Measurements from ENCODE around the gene NXT1.

The NXT1 gene

GRCh38 chr20:23368316-23369071, 17.9 kb downstream of the NXT1 start:
- TF ChIP-seq CTCF (IDR thresholded peaks at IDR 0.05; ENCODE audit: borderline replicate concordance, control extremely low read depth, extremely low read depth, insufficient read depth, missing control alignments): no peak
- DNase-seq (ENCODE audit: low spot score): no peak
- in situ Hi-C loops (cut with MboI; ENCODE audit: low sequenced_read_pairs, unreplicated experiment): no loop called here

- no peak for DNase-seq (ENCODE audit: low spot score)
- in situ Hi-C loops (cut with MboI; ENCODE audit: low sequenced_read_pairs, unreplicated experiment): no loop called here
- TF ChIP-seq CTCF (IDR thresholded peaks at IDR 0.05; ENCODE audit: borderline replicate concordance, control extremely low read depth, extremely low read depth, insufficient read depth, missing control alignments): no peak
These were observed 18.7 kb downstream of the NXT1 start for GRCh38 chr20:23369072-23369823.

- in situ Hi-C loops (cut with MboI; ENCODE audit: low sequenced_read_pairs, unreplicated experiment): no loop called here
- no peak for TF ChIP-seq CTCF (IDR thresholded peaks at IDR 0.05; ENCODE audit: borderline replicate concordance, control extremely low read depth, extremely low read depth, insufficient read depth, missing control alignments)
- DNase-seq (ENCODE audit: low spot score): no peak
These were observed 19.7 kb downstream of the NXT1 start for GRCh38 chr20:23370274-23370673.

DNA sequence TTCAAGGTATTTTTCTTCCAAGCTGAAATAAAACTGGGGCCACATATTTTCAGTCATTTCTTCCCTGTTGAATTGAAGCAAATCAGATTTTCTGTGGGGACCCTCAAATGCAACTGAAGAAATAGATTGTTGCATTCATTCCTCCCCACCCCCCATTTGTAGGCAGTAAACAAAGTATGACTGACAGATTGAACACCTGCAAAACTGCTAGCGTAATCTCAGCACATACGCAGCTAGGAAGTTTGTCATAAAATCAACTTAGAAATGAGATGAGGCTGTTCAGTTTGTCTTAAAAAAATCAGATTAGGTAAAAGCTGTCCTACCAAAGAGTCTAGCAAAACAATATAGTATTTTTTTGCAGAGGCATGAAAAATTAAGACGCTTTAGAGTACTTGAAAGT, 20.3 kb downstream of the NXT1 start:
- in situ Hi-C loops (cut with MboI; ENCODE audit: low sequenced_read_pairs, unreplicated experiment): no loop called here
- DNase-seq (ENCODE audit: low spot score): no peak
- TF ChIP-seq CTCF (IDR thresholded peaks at IDR 0.05; ENCODE audit: borderline replicate concordance, control extremely low read depth, extremely low read depth, insufficient read depth, missing control alignments): no peak

GRCh38 chr20:23371496-23371895, 20.9 kb downstream of the NXT1 start:
- no peak for TF ChIP-seq CTCF (IDR thresholded peaks at IDR 0.05; ENCODE audit: borderline replicate concordance, control extremely low read depth, extremely low read depth, insufficient read depth, missing control alignments)
- in situ Hi-C loops (cut with MboI; ENCODE audit: low sequenced_read_pairs, unreplicated experiment): no loop called here
- DNase-seq (ENCODE audit: low spot score): no peak

GRCh38 chr20:23374441-23374840, 23.9 kb downstream of the NXT1 start:
- in situ Hi-C loops (cut with MboI; ENCODE audit: low sequenced_read_pairs, unreplicated experiment): no loop called here

More at GRCh38 chr20:23374441-23374840, 23.9 kb downstream of the NXT1 start:
- DNase-seq (ENCODE audit: low spot score): no peak
- no peak for TF ChIP-seq CTCF (IDR thresholded peaks at IDR 0.05; ENCODE audit: borderline replicate concordance, control extremely low read depth, extremely low read depth, insufficient read depth, missing control alignments)
